ENCODE results near the gene HOXB9.

The HOXB9 gene

DNA sequence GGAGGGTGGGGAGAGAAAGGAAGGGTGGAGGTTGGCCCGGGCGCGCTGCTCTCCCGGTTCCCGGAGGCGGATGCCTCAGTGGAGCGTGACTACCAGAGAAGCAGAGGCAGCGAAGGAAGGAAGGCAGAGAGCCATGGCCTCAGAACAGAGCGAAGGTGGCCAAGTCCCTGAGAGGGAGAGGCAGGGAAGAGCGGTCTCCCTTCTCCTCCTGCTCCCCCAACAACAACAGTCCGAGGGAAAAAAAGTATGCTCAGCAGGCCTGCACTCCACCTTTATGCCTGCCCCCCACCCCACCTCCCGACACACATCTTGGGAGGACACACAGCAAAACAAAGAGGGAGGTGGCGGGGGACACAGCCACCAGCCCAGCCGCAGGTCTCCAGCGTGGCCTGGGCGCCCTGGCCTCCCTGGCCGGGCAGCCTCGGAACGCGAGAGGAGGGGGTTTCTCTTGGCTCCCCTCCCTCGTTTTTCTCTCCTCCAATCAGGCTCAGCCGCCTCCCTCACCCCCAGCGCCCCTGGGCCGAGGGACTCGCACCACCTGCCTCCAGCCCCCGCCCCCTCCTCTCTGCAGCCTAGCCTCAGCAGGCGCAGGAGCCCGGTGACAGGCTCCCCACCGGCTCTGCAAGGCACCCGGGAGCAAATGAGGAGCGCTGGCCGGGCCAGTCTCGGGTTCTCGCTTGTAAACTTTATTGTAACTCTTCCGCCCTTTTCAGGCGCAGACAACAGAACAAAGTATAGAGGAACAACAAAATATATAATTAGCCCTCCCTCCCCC lies 14.3 kb downstream of the HOXB9 start:
- no peak for DNase-seq (ENCODE audit: low read depth in 2 of 2)

DNA sequence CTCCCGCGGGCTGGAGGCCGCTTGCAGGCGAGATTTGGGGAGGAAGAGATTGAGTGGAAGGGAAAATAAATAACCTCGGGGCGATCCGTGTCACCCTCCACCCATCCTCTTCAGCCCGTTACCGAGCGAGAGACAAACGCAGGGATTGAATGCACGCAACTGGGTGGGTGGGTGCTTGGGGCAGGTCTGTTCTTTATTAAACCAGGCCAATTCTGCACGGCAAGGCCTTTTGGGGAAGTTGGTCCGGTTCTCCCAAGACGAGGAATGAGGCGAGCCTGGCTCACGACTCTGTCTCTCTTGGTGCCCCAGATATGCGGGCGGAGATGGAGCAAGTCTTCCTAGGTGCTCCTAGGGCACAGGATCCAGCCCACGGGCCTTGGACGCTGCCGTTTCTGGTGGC lies 14.9 kb downstream of the HOXB9 start:
- no peak for DNase-seq (ENCODE audit: low read depth in 2 of 2)

DNA sequence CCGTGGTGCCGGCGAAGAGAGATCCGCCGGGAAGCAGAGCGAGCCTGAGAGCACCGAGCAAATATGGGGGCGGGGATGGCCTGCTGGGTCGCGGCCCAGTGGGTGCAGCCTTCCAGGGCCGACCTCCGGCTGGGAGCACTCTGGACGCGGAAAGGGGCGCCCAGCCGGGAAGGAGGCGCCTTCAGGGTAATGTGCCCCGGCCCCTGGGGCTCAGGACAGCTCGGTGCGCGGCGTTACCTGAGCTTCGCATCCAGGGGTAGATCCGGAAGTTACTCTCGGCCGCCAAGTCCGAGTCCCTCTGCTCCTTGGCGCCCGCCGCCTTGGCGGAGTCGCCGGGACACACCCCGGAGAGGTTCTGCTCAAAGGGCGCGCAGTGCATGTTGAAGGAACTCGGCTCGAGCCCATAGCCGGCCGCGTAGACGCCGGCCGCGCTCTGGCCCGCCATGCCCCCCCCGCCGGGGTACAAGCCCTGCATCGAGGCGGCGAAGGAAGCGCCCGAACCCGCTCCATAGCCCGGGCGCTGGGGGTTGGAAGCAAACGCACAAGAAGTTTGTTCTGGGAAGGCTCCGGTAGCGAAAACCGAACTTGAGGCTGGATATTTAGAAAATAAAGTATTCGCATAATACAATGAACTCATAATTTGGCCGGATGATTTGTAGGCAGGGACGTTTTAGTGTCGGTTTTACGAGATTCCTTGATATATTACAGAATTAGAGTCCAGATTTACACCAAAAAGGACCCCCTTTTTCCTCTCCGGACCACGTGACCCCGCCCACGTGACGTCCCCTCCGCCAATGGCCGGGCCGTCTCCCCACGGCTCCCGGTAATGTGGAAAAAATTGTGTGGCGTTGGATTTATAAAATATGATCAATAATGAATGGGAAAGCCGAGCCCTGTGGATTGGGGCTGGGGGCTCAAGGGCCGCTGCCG lies 15.6 kb downstream of the HOXB9 start, which contains the start of gene HOXB7:
Gene HOXB7 (minus strand): TSS at position 736 of the 930 bp plus-strand sequence. CDS start 99 bp downstream, at position 637.
- no peak for DNase-seq (ENCODE audit: low read depth in 2 of 2)

DNA sequence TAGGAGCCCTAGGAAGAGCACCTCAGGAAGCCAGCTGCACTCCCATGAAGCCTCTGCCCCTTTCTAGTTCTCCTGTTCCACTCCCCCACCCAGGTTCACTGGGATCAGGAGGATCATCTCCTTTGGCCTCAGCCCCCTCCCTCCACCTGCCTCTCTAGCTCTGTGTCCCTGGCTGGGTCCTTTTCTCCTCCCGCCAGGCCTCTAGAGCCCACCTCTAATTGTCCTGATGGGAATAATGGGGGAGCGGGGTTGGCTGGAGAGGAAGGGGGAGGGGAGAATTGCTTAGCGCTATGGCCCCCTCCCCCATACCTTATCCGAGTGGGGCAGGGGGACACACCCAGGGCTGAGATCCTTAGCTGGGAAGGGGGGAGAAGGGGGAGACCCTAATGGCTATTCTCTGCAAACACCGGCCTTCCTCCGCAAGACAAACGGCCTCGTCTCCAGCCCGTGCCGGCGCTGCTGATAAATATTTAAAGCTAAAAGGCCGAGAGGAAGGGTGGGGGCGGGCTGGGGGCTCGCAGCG lies 16.3 kb downstream of the HOXB9 start:
- no peak for DNase-seq (ENCODE audit: low read depth in 2 of 2)

DNA sequence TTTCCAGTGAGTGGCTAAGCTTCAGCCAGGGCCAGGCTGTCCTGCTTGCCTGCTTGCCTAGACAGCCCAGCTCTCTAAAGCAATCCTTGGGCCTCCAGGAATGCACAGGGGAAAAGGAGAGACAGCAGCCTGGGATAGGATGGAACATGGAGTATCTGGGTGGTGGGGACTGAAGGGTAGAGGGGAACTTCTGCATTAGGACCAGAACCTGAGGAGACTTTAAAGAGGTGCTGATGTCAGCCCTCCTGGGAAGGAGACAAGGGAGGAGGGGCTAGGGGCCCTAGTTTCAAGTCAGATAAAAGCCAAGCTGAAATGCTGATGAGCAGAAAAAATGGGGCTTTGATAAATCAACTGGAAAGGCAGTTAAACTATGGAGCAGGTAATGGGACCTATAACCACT lies 17.1 kb downstream of the HOXB9 start:
- no peak for DNase-seq (ENCODE audit: low read depth in 2 of 2)

- no peak for DNase-seq (ENCODE audit: low read depth in 2 of 2)
These were observed 17.7 kb downstream of the HOXB9 start for GRCh38 chr17:48608494-48608834.

DNA sequence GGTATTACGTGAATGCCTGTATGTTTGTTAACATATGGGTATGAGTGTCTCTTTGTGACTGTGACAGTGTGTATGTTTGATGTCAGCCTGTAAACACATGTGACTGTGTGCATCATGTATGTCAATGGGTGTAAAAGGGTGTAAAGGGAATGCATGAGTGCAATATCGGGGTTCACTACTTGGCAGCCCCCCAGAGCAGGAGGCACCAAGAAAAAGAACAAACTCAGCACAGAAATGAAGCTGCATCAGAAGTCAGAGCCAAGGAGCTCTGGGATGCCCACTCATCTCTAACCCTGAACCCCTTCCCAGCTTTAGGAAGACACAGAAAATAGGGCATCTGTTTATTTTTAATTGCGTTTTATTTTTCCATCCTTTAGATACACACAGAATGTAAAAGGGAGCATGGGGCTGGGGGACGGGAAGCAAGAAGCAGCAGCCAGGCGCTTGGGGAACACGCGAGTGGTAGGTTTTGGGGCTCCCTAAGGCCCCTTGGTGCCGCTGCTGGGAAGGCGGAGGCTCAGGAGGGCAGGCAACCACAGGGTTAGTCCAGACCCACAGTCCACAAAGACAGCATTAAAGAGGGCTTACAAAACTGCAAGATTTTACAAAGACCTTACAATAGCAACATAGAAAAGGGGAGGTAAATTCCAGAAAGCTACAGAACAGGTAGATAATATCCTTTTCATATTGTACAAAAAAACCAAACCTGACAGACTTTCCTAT lies 19.1 kb downstream of the HOXB9 start:
- no peak for DNase-seq (ENCODE audit: low read depth in 2 of 2)

GRCh38 chr17:48605991-48606891 lies 19.9 kb downstream of the HOXB9 start:
- DNase-seq (ENCODE audit: low read depth in 2 of 2) = no peak

- DNase-seq (ENCODE audit: low read depth in 2 of 2) = no peak
These were observed 20.7 kb downstream of the HOXB9 start for GRCh38 chr17:48605409-48605919.

GRCh38 chr17:48604770-48605329 lies 21.3 kb downstream of the HOXB9 start, which contains the start of gene HOXB6:
HOXB6 (minus strand) TSS chr17:48604986; CDS start chr17:48598150, 6,836 bp downstream.
- DNase-seq (ENCODE audit: low read depth in 2 of 2) = no peak

- no peak for DNase-seq (ENCODE audit: low read depth in 2 of 2)
These were observed 22.0 kb downstream of the HOXB9 start for GRCh38 chr17:48603959-48604769.

DNA sequence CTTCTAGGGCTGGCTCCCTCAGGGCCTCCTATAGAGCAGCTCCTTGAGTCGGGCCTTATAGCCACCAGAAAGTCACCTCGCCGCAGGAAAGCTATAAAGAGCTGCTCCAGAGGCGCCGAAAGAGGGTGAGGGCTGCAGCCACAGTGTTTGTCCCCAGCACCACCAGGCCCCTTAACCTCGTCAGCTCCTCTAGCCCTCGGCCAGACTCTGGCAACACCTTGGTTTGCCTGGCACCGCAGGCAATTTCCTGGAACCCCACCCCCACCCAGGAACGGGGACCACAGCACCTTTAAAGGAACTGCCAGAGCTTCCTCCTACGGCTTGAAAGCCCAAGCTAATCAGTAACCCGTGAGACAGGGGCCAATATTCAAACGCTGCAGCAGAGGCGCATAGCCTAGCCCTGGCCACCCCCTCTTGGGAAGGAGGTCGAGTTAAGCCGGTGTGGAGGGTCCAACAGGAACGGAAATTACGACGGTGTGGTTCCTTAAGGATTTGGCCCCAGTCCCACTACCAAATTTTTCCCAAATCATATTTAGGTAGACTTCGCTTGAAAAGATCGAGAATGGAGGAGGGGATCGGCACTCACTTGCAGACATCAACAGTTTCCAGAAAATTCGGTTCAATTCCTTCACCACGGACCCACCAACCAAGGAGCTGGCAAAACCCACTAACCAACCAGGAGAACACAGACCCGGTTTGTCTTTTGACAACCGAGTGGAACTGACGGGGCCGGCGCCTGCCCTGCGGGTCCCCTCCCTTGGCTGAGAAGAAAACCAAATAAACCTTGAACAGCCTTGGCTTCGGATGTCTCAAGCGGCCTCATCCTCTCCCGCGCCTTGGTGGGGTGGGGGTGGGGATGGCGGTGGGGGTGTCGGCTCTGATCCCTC lies 24.4 kb downstream of the HOXB9 start:
- DNase-seq (ENCODE audit: low read depth in 2 of 2) = no peak

DNA sequence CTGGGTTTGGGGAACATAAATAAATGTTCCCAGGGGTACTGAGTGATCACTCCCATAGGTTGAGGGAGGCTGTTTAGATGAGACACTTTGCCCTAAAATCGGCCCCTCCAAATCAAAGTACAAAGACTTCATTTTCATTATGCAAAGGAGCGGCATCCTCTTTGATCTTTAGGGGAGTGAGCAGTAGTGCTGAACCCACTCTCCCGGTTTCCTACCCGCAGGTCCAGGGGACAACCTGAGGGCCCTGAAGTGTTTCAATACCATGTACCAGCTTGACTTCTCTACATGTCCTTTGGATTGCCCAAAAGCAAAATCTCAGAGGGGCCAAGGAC lies 25.0 kb downstream of the HOXB9 start:
- no peak for DNase-seq (ENCODE audit: low read depth in 2 of 2)

GRCh38 chr17:48600244-48601098 lies 25.7 kb downstream of the HOXB9 start:
- DNase-seq (ENCODE audit: low read depth in 2 of 2) = no peak

DNA sequence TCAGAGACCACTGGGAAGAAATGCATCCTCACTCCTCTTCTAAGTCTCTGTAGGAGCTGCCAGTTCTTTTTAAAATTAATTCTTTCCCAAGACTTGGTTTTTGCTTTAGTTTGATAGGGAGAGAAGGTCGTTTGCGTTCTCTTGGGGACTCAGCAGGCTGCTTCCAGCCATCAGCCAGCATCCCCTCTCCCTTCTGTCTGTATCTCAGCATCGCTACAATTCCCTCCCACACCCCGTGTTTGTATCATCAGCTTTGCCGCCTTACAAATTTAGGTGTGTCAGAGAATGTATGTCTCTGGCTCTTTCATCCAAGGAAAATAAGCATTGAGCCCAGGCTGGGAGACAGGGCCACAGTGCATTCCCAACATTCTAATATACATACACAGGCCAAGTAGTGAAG lies 26.8 kb downstream of the HOXB9 start:
- no peak for DNase-seq (ENCODE audit: low read depth in 2 of 2)

- DNase-seq (ENCODE audit: low read depth in 2 of 2) = no peak
These were observed 27.4 kb downstream of the HOXB9 start for GRCh38 chr17:48598736-48599135.

DNA sequence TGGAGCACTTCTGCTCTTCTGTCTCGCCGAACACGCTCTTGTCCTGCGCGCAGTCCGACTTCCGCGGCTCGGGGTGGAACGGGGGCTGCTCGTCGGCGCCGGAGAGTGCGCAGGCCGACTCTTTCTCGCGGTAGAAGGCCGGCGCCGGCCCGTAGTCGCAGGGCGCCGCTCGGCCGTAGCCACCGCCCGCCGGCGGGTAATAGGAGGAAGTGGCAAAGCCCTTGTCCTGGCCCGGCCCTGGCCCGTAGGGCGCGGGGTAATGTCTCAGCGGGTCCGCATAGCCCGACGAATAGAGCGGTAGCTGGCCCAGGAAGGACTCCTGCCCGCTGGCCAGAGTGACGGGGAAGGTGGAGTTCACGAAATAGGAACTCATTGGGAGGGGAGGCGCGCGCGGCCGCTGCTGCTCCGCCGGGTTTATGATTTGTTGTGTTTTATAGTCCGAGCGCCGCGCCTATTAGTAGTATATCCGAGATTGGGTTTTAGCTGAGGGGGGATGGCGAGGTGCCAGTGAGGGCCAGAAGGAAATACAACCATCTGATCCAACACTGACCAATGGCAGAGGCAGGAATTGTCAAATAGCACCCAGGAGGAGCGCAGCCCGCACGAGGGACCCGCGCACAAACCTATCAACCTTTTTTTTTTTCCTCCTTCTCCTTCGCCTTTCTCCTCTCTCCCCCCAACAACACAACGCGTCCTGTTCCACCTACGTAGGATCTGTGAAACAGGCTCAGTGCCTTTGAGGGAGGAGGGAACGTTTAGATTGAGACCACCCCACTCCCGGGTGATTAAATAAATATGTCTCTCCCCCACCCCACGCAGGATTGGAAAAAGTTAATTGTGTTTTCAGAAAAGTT lies 28.2 kb downstream of the HOXB9 start:
- DNase-seq (ENCODE audit: low read depth in 2 of 2) = no peak
